HG02623 (cell line): ENCODE measurements around the gene CGB5.
"Not testable (repeated sequence)": the region's sequence is repeated elsewhere in the genome, so short reads cannot be mapped to it uniquely, and the experiment has no call there.

Experiments used
- ATAC-seq: cut with Tn5 transposase; IDR thresholded peaks from one replicate; pipeline ENCODE4 v1.9.1; 2021; ENCODE audit warnings: moderate library complexity; ENCODE audit not compliant: unreplicated experiment

Gene CGB5

DNA sequence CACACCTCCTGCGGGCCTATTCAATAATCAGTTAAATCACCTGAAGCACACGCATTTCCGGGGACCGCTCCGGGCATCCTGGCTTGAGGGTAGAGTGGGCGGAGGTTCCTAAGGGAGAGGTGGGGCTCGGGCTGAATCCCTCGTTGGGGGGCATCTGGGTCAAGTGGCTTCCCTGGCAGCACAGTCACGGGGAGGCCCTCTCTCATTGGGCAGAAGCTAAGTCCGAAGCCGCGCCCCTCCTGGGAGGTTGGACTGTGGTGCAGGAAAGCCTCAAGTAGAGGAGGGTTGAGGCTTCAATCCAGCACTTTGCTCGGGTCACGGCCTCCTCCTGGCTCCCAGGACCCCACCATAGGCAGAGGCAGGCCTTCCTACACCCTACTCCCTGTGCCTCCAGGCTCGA lies at the start of gene CGB5:
Gene CGB5, plus strand, starts transcription at position 301 of the 400 bp plus-strand sequence. CDS start 362 bp downstream, outside the sequence.
- ATAC-seq, result not testable (repeated sequence)

DNA sequence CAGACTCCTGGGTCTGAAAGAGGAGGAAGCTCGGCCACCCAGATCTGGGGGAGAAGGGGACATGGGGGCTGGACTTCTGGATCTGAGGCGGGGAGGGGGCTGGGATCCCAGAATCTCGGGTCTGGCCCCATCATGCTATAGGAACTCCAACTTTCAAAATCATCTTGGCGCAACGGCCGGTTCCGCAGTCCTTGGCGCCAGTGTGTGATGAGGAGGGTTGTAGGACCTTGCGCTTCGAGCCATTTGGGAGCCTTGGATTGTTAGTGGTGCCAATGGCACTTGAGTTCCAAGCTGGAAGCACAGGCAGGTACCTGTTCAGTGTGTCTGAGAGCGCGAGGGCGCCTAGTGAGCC lies 49.6 kb upstream of the CGB5 start:
- no peak for ATAC-seq

DNA sequence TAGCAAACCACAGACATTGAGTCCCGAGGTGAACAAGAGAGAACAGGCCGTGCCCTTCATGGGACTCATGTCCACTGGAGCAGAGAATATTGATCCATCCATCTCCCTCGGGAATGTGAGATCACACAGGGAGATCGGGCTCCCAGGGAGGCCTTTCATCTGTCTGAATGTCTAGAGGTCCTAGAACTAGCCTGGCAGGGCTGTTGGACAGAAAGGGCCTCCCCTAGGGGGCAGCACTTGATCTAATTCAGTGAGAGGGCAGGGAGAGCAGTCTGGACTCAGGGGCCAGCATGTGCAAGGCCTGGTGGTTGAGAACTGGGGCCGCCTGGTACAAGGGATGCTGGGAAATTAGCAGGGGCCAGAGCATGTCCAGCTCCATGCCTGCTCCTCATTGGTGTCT lies 45.7 kb upstream of the CGB5 start:
- ATAC-seq, result no peak

DNA sequence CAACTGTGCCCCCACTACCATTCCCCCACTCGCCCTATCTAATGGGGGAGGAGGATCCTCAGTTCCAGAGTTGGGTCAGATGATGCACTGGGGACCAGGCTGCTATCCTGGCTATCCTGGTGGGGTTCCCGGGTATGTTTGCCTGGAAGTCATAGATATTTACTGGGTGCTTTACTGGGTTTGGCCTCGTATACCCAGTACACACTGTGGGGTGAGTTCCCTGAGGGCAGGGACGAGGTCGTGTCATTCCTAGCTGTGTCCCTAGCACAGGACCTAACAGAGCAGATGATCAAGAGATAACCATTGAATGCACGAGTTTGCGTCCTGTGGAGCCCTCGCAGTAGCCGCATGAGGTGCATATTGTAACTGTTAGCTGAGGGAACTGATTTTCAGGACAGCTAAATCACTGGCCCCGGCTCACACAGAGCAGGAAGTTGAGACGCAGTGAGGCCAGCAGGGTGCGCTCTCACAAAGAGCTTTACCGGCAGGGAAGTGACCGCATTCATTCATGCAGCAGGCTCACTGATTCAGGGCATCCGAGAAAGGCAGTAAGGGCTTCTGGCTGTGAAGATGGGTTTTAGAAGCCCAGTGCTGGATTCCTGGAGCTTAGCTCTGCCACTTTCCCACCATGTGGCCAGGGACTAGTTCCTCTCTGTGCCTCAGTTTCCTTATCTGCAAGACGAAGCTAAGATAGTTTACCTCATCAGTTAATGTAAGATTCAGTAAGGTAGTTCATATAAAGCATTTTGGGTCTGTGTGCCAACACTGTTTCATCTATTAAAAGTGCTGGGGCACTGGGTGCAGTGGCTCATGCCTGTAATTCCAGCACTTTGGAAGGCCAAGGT lies 43.9 kb upstream of the CGB5 start:
- ATAC-seq, result no peak

DNA sequence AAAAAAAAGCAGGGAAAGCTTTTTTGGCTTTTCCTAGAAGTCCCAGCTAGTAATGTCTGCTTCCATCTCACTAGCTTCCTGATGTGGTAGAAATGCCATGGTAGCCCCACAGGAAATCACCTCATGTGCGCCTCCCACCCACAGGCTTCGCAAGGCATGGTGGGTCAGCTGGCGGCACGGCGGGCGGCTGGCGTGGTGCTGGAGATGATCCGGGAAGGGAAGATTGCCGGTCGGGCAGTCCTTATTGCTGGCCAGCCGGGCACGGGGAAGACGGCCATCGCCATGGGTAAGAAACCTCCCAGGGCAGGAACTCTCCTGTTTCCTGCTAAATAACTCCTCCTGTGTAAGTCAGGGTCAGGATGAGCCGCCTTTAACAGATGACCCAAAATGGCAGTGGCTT lies 39.5 kb upstream of the CGB5 start:
- ATAC-seq, result no peak

DNA sequence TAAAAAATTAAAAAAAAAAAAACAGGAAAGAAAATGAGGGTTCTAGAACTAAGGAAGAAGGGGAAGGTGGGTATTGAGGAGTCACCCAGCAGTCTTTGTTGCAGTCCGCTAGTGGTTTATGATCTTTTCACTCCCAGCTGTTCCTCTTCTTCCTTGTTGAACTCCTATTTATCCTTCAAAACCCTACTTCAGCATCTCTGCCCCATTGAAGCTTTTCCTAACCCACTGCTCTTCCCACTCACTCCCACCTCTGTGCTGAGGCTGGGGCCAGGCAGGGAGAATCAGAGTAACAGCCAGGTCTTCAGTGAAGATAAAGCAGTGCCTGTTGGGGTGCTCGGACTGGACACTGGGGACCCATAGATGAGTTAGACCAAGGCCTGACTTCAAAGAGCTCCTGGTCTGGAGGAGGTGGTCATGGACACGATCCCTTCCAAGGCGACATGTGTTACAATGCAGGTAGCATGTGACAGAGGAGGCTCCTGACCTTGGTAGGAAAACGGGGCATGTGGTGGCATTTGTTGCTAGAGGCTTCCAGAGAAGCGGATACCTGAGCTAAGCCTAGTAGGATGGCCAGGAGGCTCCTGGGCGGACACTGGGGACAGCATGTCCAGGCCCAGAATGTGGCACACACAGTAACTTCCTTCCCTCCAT lies 38.6 kb upstream of the CGB5 start:
- ATAC-seq, result no peak

DNA sequence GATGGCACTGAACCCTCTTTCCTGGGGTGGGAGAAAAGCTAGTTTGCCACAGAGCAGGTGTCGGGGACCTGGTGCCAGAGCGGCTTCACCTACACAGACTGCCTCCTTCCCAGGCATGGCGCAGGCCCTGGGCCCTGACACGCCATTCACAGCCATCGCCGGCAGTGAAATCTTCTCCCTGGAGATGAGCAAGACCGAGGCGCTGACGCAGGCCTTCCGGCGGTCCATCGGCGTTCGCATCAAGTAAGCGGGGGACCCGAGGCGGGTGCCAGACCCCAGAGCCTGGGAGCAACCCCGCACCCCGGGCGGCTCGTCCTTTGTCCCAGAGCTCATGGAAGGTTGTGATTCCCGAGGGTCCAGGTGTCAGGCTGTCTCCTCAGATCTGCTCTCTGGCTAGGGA lies 36.7 kb upstream of the CGB5 start:
- ATAC-seq, result no peak

DNA sequence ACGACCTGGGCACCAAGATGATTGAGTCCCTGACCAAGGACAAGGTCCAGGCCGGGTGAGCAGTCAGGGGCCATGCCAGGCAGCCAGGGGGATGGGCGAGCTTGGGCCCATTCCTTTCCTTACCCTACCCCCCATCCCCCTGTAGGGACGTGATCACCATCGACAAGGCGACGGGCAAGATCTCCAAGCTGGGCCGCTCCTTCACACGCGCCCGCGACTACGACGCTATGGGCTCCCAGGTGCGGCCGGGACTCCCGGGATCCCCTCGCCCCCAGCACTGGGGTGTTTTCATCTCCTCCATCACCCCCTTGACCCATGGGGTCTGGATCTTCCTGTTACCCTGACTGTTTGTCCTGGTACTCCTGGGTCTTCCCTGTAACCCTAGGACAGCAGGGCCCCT lies 33.8 kb upstream of the CGB5 start:
- no peak for ATAC-seq

DNA sequence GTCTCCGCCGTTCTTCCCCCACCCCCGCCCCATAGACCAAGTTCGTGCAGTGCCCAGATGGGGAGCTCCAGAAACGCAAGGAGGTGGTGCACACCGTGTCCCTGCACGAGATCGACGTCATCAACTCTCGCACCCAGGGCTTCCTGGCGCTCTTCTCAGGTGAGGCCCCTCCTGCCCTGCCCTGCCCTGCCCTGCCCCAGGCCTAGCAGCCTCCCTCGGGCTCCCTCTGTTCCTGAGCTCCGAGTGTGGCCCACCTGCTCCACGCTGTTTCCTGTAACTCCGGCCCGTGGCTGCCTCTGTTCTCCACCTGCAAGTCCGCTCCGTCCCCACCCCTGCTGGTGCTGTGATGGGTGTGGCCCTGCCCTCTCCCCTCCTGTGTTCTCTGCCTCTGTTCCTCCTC lies 33.2 kb upstream of the CGB5 start:
- no peak for ATAC-seq

DNA sequence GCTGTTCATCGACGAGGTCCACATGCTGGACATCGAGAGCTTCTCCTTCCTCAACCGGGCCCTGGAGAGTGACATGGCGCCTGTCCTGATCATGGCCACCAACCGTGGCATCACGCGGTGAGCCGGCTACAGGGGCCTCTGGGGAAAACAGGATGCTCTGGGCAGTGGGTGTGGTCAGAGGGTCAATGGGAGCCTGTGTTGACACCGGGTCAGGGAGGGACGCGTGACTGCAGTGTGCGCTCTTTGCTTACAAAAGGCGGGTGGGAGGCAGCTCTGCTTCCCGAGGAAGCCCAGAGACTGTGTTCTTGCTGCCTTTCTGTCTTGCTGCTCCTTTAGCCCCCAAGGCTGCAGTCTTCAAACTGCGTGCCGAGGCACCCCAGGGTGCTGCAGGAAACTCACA lies 32.5 kb upstream of the CGB5 start:
- no peak for ATAC-seq

DNA sequence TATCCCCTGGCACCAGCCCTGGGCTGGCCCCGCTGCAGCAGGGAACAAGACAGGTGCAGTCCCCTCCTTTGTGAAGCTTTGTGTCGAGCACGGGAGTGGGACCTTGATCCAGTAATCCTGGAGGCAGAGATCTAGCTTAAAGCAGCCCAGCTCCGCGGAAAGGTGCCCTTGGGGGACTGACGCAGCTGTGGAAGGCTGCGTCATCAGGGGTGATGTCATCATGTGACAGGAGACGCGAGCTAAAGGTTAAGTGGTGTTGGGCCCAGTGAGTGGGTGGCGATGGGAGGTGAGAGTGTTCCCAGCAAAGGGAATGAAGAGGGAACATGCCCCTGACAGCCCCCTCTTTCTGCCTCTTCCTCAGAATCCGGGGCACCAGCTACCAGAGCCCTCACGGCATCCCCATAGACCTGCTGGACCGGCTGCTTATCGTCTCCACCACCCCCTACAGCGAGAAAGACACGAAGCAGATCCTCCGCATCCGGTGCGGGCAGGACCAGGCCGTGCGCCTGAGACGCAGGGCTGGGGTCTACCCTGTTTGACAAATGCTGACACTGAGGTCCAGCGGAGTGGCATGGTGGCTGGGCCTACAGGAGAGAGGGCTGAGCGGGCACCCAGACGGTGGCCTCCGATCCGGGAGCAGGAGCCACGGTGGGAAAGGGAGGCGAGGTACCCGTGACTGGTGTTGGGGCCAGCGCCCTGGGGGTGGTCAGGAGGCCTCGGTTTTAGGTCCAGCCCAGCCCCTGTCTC lies 29.4 kb upstream of the CGB5 start:
- ATAC-seq, result no peak

DNA sequence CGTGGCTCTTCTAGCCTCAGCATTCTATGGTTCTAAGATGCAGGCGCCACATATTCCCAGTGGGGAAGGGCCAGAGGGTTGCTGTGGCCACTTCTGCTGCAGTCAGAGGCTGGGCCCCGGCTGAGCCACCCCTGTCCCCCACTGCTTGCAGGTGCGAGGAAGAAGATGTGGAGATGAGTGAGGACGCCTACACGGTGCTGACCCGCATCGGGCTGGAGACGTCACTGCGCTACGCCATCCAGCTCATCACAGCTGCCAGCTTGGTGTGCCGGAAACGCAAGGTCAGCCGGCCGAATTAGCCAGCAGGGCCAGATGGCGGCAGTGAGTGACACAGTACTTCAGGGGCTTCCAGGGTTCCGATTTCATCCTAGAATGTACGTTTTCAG lies 28.8 kb upstream of the CGB5 start:
- ATAC-seq, result no peak

DNA sequence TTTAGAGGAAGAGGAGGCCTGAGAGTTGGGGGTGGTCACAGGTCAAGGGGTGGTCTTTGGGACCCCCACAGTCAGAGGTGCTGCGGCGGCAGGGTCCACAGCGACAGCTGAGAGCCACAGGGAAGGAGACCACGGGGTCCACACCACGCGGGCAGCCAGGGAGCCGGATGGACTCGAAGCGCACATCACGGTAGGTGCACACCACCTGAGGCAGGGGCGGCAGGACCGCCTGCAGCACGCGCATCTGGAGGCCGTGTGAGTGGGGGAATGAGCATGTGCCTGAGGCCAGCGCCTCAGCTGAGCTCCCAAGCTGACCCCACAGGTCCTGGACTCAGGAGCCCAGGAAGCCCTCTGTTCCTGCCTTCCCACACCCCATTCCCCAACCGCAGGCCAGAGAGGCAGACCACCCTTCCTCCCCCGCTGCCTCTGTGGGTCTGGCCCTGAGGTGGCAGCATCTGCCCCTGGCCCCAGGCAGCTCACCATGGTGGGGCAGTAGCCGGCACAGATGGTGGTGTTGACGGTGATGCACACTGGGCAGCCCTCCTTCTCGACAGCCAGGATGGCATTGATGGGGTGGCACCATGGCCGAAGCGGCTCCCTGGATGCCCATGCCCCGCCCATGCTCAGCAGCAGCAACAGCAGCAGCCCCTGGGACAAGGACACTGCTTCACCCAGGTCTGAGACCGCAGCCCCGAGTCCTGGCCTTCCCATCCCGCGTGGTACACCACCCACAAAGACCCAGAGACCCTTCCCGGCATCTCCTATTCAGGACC lies 27.4 kb upstream of the CGB5 start:
- no peak for ATAC-seq

DNA sequence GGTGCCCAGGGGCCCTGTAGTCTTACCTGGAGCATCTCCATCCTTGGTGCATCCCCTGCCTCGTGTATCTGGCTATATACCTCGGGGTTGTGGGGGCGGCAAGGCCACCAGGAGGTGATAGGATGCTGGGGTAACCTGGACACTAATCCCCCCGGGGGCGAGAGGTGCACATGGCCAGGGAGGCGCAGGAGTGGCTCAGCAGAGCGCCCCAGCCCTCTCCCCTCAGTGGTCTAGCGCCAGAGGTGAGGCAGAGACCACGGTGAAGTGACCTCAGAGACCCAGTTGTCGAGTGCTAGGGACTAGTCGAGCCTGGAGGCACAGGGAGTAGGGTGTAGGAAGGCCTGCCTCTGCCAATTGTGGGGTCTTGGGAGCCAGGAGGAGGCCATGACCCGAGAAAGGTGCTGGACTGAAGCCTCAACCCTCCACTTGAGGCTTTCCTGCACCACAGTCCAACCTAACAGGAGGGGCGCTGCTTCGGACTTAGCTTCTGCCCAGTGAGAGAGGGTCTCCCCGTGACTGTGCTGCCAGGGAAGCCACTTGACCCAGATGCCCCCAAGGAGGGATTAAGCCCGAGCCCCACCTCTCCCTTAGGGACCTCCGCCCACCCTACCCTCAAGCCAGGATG lies 26.5 kb upstream of the CGB5 start, which contains the start of gene LHB:
Gene LHB, minus strand, starts transcription at position 51 of the 625 bp plus-strand sequence. Its CDS starts 10 bp downstream, at position 41.
- no peak for ATAC-seq

DNA sequence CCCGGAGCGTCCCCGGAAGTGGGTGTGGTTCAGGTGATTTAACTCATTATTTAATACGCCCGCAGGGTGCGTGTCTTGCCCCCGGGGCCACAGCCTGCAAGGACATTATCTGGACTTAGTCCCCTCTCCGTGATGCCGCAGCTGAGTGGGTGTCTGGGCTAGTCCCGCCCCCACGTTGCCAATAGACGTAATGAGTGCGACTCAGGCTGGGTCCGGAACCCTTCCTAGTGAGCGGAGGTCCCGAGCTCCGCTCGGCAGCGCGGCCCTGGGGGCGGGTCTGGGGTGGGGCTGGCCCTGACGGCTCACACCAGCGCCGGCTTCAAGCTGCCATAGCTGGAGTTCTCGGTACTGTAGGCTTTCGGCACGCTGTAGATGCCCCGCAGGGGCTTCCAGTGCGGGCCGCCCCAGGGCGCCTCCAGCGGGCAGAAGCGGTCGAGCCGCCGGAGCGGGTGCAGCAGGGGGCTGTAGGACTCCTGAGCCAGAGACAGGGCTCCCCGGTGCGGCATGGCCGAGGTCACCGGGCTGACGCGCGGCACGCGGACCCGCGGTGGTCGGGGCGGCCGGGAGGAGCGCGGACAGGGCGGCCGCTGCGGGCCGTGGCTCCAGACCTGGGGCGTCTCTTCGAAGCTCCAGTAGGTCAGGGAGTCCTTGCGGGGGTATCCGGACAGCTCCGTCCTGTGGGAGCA lies 25.8 kb upstream of the CGB5 start:
- ATAC-seq, result peak; percentile 52

DNA sequence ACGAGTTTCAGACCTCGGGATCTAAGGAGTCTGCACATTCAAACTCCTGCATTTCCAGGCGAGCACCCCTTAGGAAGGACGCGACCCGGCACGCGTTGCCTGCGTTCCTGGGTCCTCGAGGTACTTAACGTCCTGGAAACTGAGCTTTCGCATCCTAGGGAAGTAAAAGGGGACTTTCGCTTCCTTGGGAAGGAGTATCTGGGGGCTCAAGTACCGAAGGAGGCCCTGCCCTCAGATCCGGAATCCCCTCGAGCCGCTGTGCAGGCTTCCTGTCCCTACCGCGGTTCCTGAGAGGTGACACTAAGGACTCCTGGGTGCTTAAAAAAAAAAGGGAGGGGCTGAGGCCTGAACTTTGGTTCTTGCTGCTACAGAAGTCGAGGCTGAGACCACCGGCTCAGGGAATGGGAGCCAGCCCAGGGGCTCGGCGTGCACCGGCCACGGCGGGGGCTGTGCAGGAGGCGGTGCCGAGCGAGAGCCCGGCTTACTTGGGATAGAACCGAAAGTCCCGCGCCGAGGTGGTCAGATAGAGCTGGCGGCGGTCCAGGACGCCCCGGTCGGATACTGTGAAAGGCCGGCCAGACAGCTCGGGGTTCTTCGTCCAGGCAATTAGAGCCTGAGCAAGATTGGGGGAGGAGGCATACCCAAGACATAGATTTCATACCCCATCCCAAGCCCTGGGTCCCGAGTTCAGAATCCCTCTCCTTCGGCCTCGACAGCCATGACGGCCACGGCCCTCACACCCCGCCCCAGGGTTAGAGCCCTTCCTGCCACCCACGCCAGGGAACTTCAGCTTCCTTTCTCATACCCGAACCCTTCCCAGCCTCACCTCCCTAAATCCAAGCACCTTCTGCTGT lies 25.0 kb upstream of the CGB5 start:
- ATAC-seq, result not testable (repeated sequence)

DNA sequence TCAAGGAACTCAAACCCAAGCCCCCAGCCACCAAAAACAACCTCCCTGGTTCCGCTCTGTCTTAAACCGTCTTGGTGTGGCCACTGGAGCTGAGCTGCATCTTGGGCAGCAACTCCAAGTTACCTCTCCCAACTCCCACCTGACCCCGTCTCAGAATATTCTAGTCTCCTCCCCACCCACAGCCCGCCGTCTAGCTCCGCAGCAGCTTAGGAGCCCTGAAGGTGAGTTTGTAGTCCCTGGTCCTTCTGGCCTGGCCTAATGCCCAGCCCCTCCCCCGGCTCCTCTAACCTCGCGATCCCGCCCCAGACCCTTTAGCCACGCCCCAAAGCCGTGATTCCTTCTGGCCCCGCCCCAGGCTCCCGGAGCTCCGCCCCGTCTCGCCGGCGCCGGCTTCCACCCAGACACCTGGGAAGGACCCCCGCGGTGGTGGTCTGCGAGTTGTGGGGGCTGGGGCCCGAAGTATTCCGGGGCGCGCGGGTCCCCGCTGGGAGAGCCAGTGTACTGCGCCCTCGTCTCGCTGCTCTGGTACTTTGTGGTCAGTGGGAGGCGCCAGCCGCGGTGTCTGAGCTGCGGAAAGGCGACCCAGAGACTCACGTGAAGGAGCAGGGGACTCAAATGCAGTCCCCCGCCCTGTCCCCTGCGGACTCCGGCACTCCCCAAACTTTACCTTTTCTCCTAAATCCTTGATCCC lies 24.3 kb upstream of the CGB5 start:
- no peak for ATAC-seq

DNA sequence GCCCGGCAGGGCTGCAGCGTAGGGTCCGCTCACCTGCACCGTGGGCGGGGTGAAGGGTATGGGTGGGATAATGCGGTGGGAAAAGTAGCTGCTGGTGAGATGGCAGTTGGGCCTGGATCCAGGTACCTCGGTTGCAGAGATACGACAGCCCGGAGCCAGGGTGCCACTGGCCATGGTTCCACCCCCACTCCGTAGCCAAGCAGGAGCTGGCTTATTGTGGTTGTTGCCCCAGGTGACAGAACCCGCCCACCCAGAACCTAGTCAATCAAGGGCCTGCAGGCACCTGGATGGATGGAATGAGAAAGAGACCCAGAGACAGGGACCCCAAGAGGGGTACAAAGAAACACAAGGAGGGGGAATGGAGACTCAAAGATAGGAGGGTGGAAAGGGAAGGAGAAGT lies 23.3 kb upstream of the CGB5 start:
- no peak for ATAC-seq
